Measurements from ENCODE around the gene DIAPH2. TPM values are rescaled to one million over a fixed set of nuclear protein-coding genes. Genes with fewer than 3 reads are reported as not detected.

The DIAPH2 gene
- total and polyA plus RNA-seq, 7 donors = 2.6 to 19.2 (median 11.5) TPM

- peak in 2 of 4 donors; percentile 59 to 61 for ATAC-seq
- no peaks in the 10 kb centered on the region for H3K27me3 ChIP-seq (ENCODE audit: insufficient read depth in 3 of 3, low read length in 2 of 3)
Observed at GRCh38 chrX:97158269-97158668, 473.6 kb downstream of the DIAPH2 start.

GRCh38 chrX:97159916-97160800, 475.5 kb downstream of the DIAPH2 start:
- no peaks in the 10 kb centered on the region for H3K9me3 ChIP-seq
- intact Hi-C loops (cut with DNase I) = no loop called here
- TF ChIP-seq, protein P1, sequence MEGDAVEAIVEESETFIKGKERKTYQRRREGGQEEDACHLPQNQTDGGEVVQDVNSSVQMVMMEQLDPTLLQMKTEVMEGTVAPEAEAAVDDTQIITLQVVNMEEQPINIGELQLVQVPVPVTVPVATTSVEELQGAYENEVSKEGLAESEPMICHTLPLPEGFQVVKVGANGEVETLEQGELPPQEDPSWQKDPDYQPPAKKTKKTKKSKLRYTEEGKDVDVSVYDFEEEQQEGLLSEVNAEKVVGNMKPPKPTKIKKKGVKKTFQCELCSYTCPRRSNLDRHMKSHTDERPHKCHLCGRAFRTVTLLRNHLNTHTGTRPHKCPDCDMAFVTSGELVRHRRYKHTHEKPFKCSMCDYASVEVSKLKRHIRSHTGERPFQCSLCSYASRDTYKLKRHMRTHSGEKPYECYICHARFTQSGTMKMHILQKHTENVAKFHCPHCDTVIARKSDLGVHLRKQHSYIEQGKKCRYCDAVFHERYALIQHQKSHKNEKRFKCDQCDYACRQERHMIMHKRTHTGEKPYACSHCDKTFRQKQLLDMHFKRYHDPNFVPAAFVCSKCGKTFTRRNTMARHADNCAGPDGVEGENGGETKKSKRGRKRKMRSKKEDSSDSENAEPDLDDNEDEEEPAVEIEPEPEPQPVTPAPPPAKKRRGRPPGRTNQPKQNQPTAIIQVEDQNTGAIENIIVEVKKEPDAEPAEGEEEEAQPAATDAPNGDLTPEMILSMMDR (IDR thresholded peaks at IDR 0.05) = no peak
- DNase-seq (no peak), ATAC-seq (no peak)
- 52 to 70% (median 59%) methylated on average over 7 of the region's 7 CpGs for WGBS, 3 donors
- H3K36me3 ChIP-seq (ENCODE audit: insufficient read depth in 1 of 2, low read depth in 1 of 2) = no peaks in the 10 kb centered on the region
- no peaks in the 10 kb centered on the region for H3K4me1 ChIP-seq
- H3K4me3 ChIP-seq = no peak overlapping the region
- H3K27me3 ChIP-seq (ENCODE audit: insufficient read depth in 3 of 3, low read length in 2 of 3) = no peaks in the 10 kb centered on the region
- H3K27ac ChIP-seq = no peak overlapping the region

More at GRCh38 chrX:97158269-97158668, 473.6 kb downstream of the DIAPH2 start:
- no peaks in the 10 kb centered on the region for H3K9me3 ChIP-seq
- no peaks in the 10 kb centered on the region for H3K36me3 ChIP-seq (ENCODE audit: insufficient read depth in 1 of 2, low read depth in 1 of 2)
- H3K27ac ChIP-seq = no peak overlapping the region
- intact Hi-C loops (cut with DNase I) = no loop called here
- WGBS, 3 donors = 68 to 73% (median 68%) methylated on average over 4 of the region's 4 CpGs
- TF ChIP-seq, protein P1 (IDR thresholded peaks at IDR 0.05) = no peak
- H3K4me3 ChIP-seq = no peak overlapping the region
- DNase-seq = no peak
- no peaks in the 10 kb centered on the region for H3K4me1 ChIP-seq

DNA sequence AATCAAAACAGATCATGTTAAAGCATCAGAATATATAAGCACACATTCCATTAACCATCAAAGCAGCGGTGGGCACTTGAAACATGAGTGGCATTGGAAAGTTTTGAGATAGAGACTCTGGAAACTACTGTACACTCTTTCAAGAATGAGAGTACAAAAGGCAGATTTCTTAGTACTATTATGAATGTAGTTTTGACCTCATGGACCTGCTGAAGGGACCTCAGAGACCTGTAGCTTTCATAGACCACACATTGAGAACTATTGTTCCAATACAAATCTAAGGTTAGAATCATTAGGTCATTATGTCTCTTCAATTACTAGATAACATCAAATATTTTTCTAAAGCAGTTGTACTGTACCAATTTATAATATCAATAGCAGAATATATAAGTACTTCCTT, 482.7 kb downstream of the DIAPH2 start:
- H3K9me3 ChIP-seq = no peaks in the 10 kb centered on the region
- H3K4me1 ChIP-seq = no peaks in the 10 kb centered on the region
- 91 to 100% (median 94%) methylated on average over 1 of the region's 1 CpG for WGBS, 3 donors
- intact Hi-C loops (cut with DNase I) = no loop called here
- ATAC-seq = no peak
- no peaks in the 10 kb centered on the region for H3K36me3 ChIP-seq (ENCODE audit: insufficient read depth in 1 of 2, low read depth in 1 of 2)
- no peak overlapping the region for H3K27ac ChIP-seq
- TF ChIP-seq, protein P1 (IDR thresholded peaks at IDR 0.05) = no peak
- H3K27me3 ChIP-seq (ENCODE audit: insufficient read depth in 3 of 3, low read length in 2 of 3) = no peaks in the 10 kb centered on the region
- no peak overlapping the region for H3K4me3 ChIP-seq
- no peak for DNase-seq

- Histone ChIP-seq H3K27ac (no peak overlapping the region), H3K36me3 (ENCODE audit: insufficient read depth in 1 of 2, low read depth in 1 of 2) (no peaks in the 10 kb centered on the region), H3K9me3 (no peaks in the 10 kb centered on the region), H3K4me3 (no peak overlapping the region), H3K27me3 (ENCODE audit: insufficient read depth in 3 of 3, low read length in 2 of 3) (no peaks in the 10 kb centered on the region), H3K4me1 (no peaks in the 10 kb centered on the region)
- ATAC-seq (no peak), DNase-seq (no peak)
- 81 to 85% (median 83%) methylated on average over 2 of the region's 2 CpGs for WGBS, 3 donors
- TF ChIP-seq, protein P1 (IDR thresholded peaks at IDR 0.05) = no peak
- intact Hi-C loops (cut with DNase I) = no loop called here
Observed at GRCh38 chrX:97168646-97169045, 484.0 kb downstream of the DIAPH2 start.

All from psoas muscle (tissue), 8 donors.